SHP77 (cell line): ENCODE measurements around the gene ACVRL1.

Source experiments
- DNase-seq, 2 experiments: peaks; one replicate each; lab custom pipeline; 2025; lab: John Stamatoyannopoulos, UW

Gene ACVRL1

GRCh38 chr12:51907083-51907855 lies at the start of gene ACVRL1:
ACVRL1 (plus strand) TSS chr12:51907504; CDS start chr12:51912475, 4,971 bp downstream.
- DNase-seq: no peak

GRCh38 chr12:51860986-51861385 lies 46.3 kb upstream of the ACVRL1 start:
- DNase-seq: no peak

GRCh38 chr12:51862947-51863346 lies 44.4 kb upstream of the ACVRL1 start:
- no peak for DNase-seq

- no peak for DNase-seq
Observed at GRCh38 chr12:51863363-51863932, 43.9 kb upstream of the ACVRL1 start.

- no peak for DNase-seq
Observed at GRCh38 chr12:51863933-51864832, 43.1 kb upstream of the ACVRL1 start.

- no peak for DNase-seq
Observed at GRCh38 chr12:51864833-51865670, 42.3 kb upstream of the ACVRL1 start.

- DNase-seq: no peak
Observed at GRCh38 chr12:51865757-51866270, 41.5 kb upstream of the ACVRL1 start.

GRCh38 chr12:51866324-51866723 lies 41.0 kb upstream of the ACVRL1 start:
- DNase-seq: no peak

GRCh38 chr12:51866762-51867161 lies 40.5 kb upstream of the ACVRL1 start:
- no peak for DNase-seq

GRCh38 chr12:51867371-51867770 lies 39.9 kb upstream of the ACVRL1 start:
- no peak for DNase-seq

- DNase-seq: no peak
Observed at GRCh38 chr12:51867796-51868428, 39.4 kb upstream of the ACVRL1 start.

GRCh38 chr12:51868821-51869495 lies 38.3 kb upstream of the ACVRL1 start:
- DNase-seq: no peak

- no peak for DNase-seq
Observed at GRCh38 chr12:51869496-51869865, 37.8 kb upstream of the ACVRL1 start.

GRCh38 chr12:51869931-51870330 lies 37.4 kb upstream of the ACVRL1 start:
- DNase-seq: no peak

GRCh38 chr12:51870504-51870903 lies 36.8 kb upstream of the ACVRL1 start:
- no peak for DNase-seq

GRCh38 chr12:51871126-51871525 lies 36.2 kb upstream of the ACVRL1 start:
- DNase-seq: no peak

- DNase-seq: no peak
Observed at GRCh38 chr12:51871918-51872688, 35.2 kb upstream of the ACVRL1 start.

GRCh38 chr12:51872689-51872981 lies 34.7 kb upstream of the ACVRL1 start:
- DNase-seq: no peak

GRCh38 chr12:51873251-51873994 lies 33.9 kb upstream of the ACVRL1 start:
- no peak for DNase-seq
